Upper lobe of right lung (tissue), 1 donor: ENCODE measurements around the gene MEN1. TPM values are rescaled to one million over a fixed set of nuclear protein-coding genes. Genes with fewer than 3 reads are reported as not detected.

Experiments
- ATAC-seq: fragments of 200-7000 bp; cut with Tn5 transposase; one replicate; pipeline ENCODE4 v1.9.1; 2020; ENCODE audit warnings: mild to moderate bottlenecking, moderate library complexity
- DNase-seq: peaks from one replicate; pipeline ENCODE4 v3.0.0-alpha.2; 2020
- H3K27ac ChIP-seq: fragments of 200-600 bp; one replicate; pipeline ENCODE4 v1.8.0; 2022
- H3K27me3 ChIP-seq: fragments of 200-600 bp; one replicate; pipeline ENCODE4 v1.8.0; 2022; ENCODE audit warnings: mild to moderate bottlenecking
- H3K36me3 ChIP-seq: fragments of 200-600 bp; one replicate; pipeline ENCODE4 v1.8.0; 2022
- H3K4me1 ChIP-seq: fragments of 200-600 bp; one replicate; pipeline ENCODE4 v1.8.0; 2022
- H3K4me3 ChIP-seq: fragments of 200-600 bp; one replicate; pipeline ENCODE4 v1.8.0; 2022; ENCODE audit warnings: mild to moderate bottlenecking
- H3K9me3 ChIP-seq: fragments of 200-600 bp; one replicate; pipeline ENCODE4 v1.8.0; 2022
- CTCF ChIP-seq: fragments of 200-600 bp; IDR thresholded peaks from one replicate; pipeline ENCODE4 v1.8.0; 2022; ENCODE audit warnings: antibody characterized with exemption
- intact Hi-C: fragments of 100-400 bp; cut with DNase I; formaldehyde crosslinking; loops from one replicate; pipeline ENCODE4 v1.11.0; 2022
- total RNA-seq: library from RNA; stranded (reverse); fragmentation: NEBNext Ultra II Directional; extraction: Animal tissue kit (Norgen Biotek cat#: 25700); gene quantifications from one replicate; pipeline ENCODE4 v1.2.1, GENCODE V29; 2021
- donor health status: DM: no; HTN: yes; CAD: no; lungs with severe emphysema.

Gene MEN1
- total RNA-seq, 1 donor from 2014 or later = 22.5 TPM

GRCh38 chr11:64851831-64852351, 41.5 kb upstream of the MEN1 start:
- H3K27me3 ChIP-seq = no peaks in the 10 kb centered on the region
- no peak for TF ChIP-seq CTCF
- H3K4me3 ChIP-seq = no peak overlapping the region
- H3K36me3 ChIP-seq = peaks cover 19% of the 10 kb centered on the region
- DNase-seq (no peak), ATAC-seq (no peak)
- H3K9me3 ChIP-seq = no peaks in the 10 kb centered on the region
- H3K27ac ChIP-seq = peak overlapping the region; percentile 87
- H3K4me1 ChIP-seq = peaks cover 80% of the 10 kb centered on the region
- intact Hi-C loops = no loop called here

- peaks cover 16% of the 10 kb centered on the region for H3K36me3 ChIP-seq
- no peak overlapping the region for H3K4me3 ChIP-seq
- H3K27ac ChIP-seq = peak overlapping the region; percentile 44
- H3K9me3 ChIP-seq = no peaks in the 10 kb centered on the region
- no peak for DNase-seq
- peaks cover 72% of the 10 kb centered on the region for H3K4me1 ChIP-seq
- no peaks in the 10 kb centered on the region for H3K27me3 ChIP-seq
- ATAC-seq = no peak
- TF ChIP-seq CTCF = no peak
- intact Hi-C loops = no loop called here
These were observed 40.7 kb upstream of the MEN1 start for GRCh38 chr11:64850979-64851567.

- no peak for TF ChIP-seq CTCF
- no peaks in the 10 kb centered on the region for H3K9me3 ChIP-seq
- H3K27me3 ChIP-seq = no peaks in the 10 kb centered on the region
- ATAC-seq = no peak
- H3K4me3 ChIP-seq = no peak overlapping the region
- H3K36me3 ChIP-seq = peaks cover 16% of the 10 kb centered on the region
- H3K4me1 ChIP-seq = peaks cover 59% of the 10 kb centered on the region
- intact Hi-C loops = loop anchor here (5.0 kb wide), 1 partner anchor 43 kb away; no protein-coding TSS in a partner anchor
- H3K27ac ChIP-seq = peak overlapping the region; percentile 44
- DNase-seq = no peak
These were observed 39.4 kb upstream of the MEN1 start for GRCh38 chr11:64849598-64850356.

- no peak for TF ChIP-seq CTCF
- H3K27ac ChIP-seq = peak overlapping the region; percentile 44
- no peak overlapping the region for H3K4me3 ChIP-seq
- ATAC-seq (no peak), DNase-seq (no peak)
- H3K9me3 ChIP-seq = no peaks in the 10 kb centered on the region
- peaks cover 8% of the 10 kb centered on the region for H3K36me3 ChIP-seq
- no peaks in the 10 kb centered on the region for H3K27me3 ChIP-seq
- intact Hi-C loops = loop anchor here (5.0 kb wide), 1 partner anchor 43 kb away; no protein-coding TSS in a partner anchor
- peaks cover 51% of the 10 kb centered on the region for H3K4me1 ChIP-seq
These were observed 38.7 kb upstream of the MEN1 start for GRCh38 chr11:64848826-64849597.

GRCh38 chr11:64848214-64848825, 38.0 kb upstream of the MEN1 start:
- H3K27me3 ChIP-seq = no peaks in the 10 kb centered on the region
- TF ChIP-seq CTCF = no peak
- ATAC-seq = no peak
- H3K27ac ChIP-seq = peak overlapping the region; percentile 19
- no peak overlapping the region for H3K4me3 ChIP-seq
- no peaks in the 10 kb centered on the region for H3K9me3 ChIP-seq
- peaks cover 4% of the 10 kb centered on the region for H3K36me3 ChIP-seq
- DNase-seq = no peak
- peaks cover 47% of the 10 kb centered on the region for H3K4me1 ChIP-seq
- intact Hi-C loops = loop anchor here (5.0 kb wide), 1 partner anchor 44 kb away; no protein-coding TSS in a partner anchor
